ENCODE results near the gene CAPN14.

The CAPN14 gene

GRCh38 chr2:31240381-31241365 lies 23.4 kb upstream of the CAPN14 start:
- DNase-seq = no peak

GRCh38 chr2:31239593-31240177 lies 22.4 kb upstream of the CAPN14 start:
- DNase-seq = no peak

- DNase-seq = no peak
Observed at GRCh38 chr2:31238906-31239592, 21.7 kb upstream of the CAPN14 start.

GRCh38 chr2:31238126-31238905 lies 21.0 kb upstream of the CAPN14 start:
- no peak for DNase-seq

- no peak for DNase-seq
Observed at GRCh38 chr2:31237348-31238017, 20.2 kb upstream of the CAPN14 start.

GRCh38 chr2:31236433-31237205 lies 19.3 kb upstream of the CAPN14 start:
- no peak for DNase-seq

- no peak for DNase-seq
Observed at GRCh38 chr2:31235504-31235902, 18.2 kb upstream of the CAPN14 start.

GRCh38 chr2:31234683-31235503 lies 17.6 kb upstream of the CAPN14 start:
- no peak for DNase-seq

GRCh38 chr2:31233741-31234682 lies 16.7 kb upstream of the CAPN14 start, which contains the start of gene EHD3:
Gene EHD3 (plus strand): TSS chr2:31234152. CDS start chr2:31234622, 470 bp downstream.
- peak; percentile 73 to 78 for DNase-seq

- DNase-seq = no peak
Observed at GRCh38 chr2:31233231-31233630, 15.9 kb upstream of the CAPN14 start.

GRCh38 chr2:31232586-31232985 lies 15.3 kb upstream of the CAPN14 start:
- DNase-seq = no peak

- no peak for DNase-seq
Observed at GRCh38 chr2:31231571-31232302, 14.4 kb upstream of the CAPN14 start.

- no peak for DNase-seq
Observed at GRCh38 chr2:31230751-31231150, 13.4 kb upstream of the CAPN14 start.

GRCh38 chr2:31228717-31229116 lies 11.4 kb upstream of the CAPN14 start:
- DNase-seq = no peak

GRCh38 chr2:31227711-31228125 lies 10.4 kb upstream of the CAPN14 start:
- DNase-seq = no peak

- DNase-seq = no peak
Observed at GRCh38 chr2:31227110-31227509, 9.8 kb upstream of the CAPN14 start.

- no peak for DNase-seq
Observed at GRCh38 chr2:31226266-31226665, 9.0 kb upstream of the CAPN14 start.

- DNase-seq = no peak
Observed at GRCh38 chr2:31223749-31224148, 6.4 kb upstream of the CAPN14 start.

All from stimulated activated CD4-positive, alpha-beta T cell treated with anti-CD3 and anti-CD28 coated beads, Interleukin-2, amount 100 ng/mL, for 48 hours (primary cell).